GM21723 (cell line): ENCODE data around the gene MFSD2A.
"Not testable (repeated sequence)": the region's sequence is repeated elsewhere in the genome, so short reads cannot be mapped to it uniquely, and the experiment has no call there.

ENCODE experiments used
- ATAC-seq: cut with Tn5 transposase; IDR thresholded peaks from one replicate; pipeline ENCODE4 v1.9.1; 2021; ENCODE audit warnings: mild to moderate bottlenecking, moderate library complexity; ENCODE audit not compliant: unreplicated experiment

MFSD2A gene

DNA sequence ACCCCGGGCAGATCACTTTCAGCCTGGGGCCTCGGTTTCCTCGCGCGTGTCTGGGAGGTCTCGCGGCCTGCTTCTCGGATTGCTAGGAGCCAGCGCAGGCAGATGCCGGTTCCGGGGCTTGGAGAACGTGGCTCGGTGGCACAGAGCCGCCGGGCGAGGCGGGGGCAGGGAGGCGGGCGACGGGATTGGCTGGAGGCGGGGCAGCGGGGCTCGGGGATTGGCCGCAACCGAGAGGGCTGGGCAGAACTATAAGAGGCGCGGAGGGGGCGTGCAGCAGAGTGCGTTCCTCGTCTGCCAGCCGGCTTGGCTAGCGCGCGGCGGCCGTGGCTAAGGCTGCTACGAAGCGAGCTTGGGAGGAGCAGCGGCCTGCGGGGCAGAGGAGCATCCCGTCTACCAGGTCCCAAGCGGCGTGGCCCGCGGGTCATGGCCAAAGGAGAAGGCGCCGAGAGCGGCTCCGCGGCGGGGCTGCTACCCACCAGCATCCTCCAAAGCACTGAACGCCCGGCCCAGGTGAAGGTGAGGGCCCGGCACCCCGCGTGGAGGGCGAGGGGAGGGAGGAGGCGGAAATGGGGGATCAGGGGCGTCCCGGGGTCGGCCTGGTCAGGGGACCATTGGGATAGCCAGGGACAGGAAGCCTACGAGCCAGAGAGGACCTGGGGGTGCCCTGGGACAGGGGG is at the start of gene MFSD2A:
MFSD2A (plus strand) TSS at position 276 of the 677 bp plus-strand sequence; CDS start at position 424, 148 bp downstream.
- ATAC-seq: peak; percentile 68

DNA sequence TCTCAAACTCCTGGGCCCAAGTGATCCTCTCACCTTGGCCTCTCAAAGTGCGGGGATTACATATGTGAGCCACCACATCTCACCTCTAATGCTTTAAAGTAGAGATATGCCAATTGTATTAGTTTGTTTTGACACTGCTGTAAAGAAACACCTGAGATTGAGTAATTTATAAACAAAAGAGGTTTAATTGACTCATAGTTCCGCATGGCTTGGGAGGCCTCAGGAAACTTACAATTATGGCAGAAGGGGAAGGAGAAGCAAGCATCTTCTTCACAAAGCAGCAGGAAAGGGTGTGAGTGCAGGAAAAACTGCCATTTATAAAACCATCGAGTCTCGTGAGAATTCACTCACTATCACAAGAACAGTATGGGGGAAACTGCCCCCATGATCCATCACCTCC is 49.8 kb upstream of the MFSD2A start:
- ATAC-seq: no peak

DNA sequence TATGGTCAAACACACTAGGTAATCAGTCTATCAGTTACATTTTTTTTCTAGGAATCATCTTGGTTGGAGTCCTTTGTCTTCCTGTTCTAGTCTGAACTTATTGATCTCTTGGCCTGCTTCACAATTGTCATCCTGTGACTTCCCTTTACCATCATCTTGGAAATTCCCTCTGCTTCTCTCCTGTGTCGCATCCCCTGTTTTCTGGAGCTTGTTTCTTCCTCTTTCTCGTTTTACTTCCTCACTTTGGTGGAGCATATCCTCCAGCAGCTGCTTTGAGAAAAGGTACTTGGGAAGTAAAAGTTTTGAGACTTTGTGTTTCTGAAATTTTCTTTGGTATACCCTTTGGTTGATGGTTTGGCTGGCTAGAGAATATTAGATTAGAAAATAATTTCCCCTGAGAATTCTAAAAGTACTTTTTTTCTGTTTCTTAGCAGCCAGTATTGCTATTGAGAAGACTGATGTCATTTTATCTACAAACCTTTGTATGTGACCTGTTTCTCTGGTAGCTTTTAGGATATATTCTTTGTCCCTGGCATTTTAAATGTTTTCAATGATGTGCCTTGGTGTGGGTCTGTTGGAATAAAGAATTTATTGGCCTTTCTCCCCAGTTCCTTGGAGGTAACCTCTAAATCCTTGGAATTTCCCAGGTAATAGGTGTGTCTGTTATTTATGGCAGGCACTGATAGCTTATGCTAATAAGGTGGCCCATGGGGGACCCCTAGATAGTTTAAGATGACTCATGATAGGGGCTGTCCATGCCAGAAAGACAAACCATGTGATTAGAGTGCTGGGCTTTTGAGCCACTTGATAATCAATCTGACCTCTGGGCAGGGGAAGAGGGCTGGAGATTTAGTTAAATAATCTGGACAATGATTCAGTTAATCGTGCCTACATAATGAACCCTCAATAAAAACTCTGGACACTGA is 47.2 kb upstream of the MFSD2A start:
- no peak for ATAC-seq

DNA sequence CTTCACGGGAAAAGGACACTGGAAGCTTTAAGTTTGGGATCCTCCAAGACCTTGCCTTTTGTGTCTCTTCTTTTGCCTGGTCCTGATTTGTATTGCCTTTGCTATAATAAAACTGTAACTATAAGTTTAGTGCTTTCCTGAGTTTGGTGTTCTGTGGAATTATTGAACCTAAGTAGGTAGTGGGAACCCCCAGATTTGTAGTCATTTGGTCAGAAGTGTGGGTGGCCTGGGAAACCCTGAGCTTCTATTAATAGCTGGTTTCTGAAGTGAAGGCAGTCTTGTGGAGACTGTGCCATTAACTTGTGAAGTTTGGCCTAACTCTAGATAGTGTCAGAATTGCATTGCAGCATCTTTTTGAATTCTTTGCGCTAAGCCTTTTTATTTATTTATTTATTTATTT is 46.4 kb upstream of the MFSD2A start:
- ATAC-seq: no peak

- no peak for ATAC-seq
Observed at GRCh38 chr1:39910263-39910662, 44.7 kb upstream of the MFSD2A start.

GRCh38 chr1:39913136-39913535 is 41.8 kb upstream of the MFSD2A start:
- ATAC-seq: not testable (repeated sequence)

GRCh38 chr1:39915499-39916129 is 39.3 kb upstream of the MFSD2A start:
- no peak for ATAC-seq

GRCh38 chr1:39917825-39918224 is 37.1 kb upstream of the MFSD2A start:
- ATAC-seq: no peak

DNA sequence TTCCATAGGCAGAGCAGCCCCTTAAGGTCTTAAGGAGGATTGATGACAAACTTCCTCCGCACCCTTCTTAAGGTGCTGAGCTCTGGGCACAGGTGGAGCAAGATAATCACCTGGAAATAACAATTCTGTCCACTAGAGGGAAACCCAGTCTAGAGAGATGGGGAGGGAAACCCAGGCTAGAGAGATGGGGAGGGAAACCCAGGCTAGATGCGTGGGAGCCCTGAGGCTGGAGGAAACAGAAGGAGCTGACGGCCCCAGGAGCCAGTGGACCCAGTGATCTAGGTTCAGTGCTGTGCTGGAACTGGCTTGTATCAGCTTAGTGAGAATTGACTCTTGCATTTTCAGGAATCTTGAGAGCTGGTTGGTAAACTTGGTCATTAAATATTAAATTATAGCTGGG is 35.4 kb upstream of the MFSD2A start:
- no peak for ATAC-seq

GRCh38 chr1:39922251-39922688 is 32.7 kb upstream of the MFSD2A start:
- ATAC-seq: no peak

- no peak for ATAC-seq
Observed at GRCh38 chr1:39925721-39926342, 29.1 kb upstream of the MFSD2A start.

DNA sequence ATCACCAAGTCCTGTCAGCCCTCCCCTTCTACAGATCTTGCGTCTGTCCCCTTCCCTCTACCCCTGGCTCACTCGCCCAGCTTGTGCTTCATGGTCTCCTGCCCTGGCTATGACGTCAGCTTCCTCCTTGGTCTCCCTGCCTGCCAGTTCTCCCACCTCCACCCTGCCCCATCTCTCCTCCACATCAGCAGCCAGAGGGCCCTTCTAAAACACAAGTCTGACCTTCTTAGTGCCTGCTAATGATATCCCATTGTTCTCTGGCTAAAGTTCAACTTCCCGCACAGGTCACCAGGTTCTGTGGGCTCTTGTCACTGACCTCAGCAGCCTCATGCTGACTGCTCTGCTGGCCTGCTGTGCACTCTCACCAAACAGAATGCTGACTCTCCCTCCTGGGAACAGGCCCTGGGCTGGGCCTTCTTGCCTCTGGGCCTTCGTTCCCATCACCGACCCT is 28.6 kb upstream of the MFSD2A start:
- ATAC-seq: no peak

DNA sequence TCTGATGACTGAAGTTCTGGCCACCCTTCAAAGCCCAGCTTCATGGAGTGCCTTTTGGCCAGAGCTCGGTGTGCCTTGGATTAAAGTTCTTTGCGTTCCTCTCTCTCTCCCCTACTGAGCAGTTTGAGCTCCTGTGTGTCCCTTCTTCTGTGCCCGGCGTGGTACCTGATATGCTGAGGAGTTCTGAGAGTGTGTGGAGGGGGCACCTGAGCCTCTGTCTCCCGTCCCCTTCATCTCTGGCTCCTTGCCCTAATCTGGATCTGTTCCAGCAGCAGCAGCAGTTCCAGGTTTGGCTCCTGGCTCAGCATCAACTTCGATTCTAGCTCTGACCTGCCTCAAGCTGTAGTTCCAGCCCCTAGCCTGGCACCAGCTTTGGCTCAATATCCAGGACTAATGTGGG is 28.1 kb upstream of the MFSD2A start:
- no peak for ATAC-seq

GRCh38 chr1:39927538-39927937 is 27.4 kb upstream of the MFSD2A start:
- ATAC-seq: no peak

- ATAC-seq: no peak
Observed at GRCh38 chr1:39928809-39929587, 25.9 kb upstream of the MFSD2A start.

DNA sequence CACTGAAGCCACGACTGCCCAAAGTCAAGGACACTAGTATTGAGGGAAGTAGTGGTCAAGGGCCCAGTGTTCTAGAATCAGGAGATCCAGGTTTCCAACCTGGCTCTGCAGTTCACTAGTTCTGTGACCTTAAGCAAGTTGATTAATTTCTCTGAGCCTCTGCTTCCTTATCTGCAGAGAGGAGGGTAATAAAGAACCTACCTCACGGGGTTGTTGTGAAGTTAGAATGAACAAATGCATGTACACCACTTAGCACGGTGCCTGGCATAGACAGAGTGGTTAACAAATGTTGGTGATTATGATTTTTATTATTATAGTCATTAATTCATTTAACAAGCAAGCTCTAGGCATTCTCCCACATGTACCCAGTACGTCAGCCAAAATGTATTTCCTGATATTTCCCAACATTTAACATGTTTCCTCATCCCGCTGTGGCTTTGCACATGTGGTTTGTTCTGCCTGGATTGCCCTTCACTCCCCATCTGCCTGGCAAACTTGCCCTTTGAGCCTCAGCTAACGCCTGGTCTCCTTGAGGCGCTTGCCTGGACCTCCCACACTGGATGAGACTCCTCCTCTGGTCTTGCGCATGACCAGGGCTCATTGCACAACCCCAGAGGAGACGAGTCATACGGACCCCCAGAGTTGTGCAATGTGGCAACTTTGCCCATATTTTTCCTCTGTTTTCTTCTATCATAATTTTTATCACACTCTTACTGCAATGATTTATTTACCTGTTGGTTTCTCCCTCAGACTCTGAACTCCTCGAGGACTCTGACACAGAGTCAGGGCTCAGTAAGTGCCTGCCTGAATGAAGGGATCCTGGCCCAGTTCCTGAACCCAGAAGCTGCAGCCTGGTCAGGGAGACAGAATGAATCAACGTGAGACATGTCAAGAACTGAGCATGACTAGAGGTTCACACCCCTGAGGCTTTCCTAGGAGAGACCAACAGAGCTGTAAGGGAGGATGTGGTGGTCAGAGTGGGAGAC is 20.7 kb upstream of the MFSD2A start:
- no peak for ATAC-seq

DNA sequence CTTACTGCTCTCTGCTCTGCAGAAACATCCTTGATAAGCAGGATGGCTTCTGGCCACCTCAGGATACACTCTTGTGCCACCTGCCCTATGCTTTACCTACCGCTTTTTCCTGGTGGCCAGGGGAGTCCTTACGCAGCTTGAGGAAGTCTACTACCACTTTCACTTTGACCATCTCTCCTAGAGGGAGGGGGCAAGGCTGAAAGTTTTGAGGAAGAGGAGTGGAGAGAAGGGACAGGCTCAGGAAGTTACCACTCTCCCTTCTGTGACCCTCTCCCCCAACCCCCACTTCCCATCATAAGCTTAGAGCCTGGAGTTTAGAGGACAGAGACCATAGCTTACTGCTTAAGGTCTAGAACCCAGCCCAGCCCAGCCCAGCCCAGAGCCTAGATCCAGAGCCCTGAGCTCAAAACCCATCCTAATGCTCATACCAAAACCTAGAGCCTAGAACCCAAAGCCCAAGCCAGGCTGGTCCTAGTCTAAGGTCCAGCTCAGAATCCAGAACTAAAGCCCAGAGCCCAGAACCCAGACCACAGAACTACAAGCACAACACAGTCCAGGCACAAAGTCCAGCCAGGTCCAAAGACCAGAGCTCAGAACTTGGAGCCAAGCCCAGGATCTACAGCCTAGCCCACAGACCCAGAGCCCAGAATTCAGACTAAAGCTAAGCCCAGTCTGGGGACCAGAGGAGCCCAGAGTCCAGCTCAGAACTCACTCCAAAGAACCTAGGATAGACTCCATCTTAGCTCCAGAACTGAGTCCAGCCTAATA is 18.0 kb upstream of the MFSD2A start:
- no peak for ATAC-seq

- no peak for ATAC-seq
Observed at GRCh38 chr1:39938856-39939255, 16.1 kb upstream of the MFSD2A start.
